K562 (cell line): ENCODE results near the gene LPCAT1. TPM values are rescaled to one million over a fixed set of nuclear protein-coding genes. Genes with fewer than 3 reads are reported as not detected.
"Not testable (repeated sequence)": the region's sequence is repeated elsewhere in the genome, so short reads cannot be mapped to it uniquely, and the experiment has no call there.

Experiments
- ATAC-seq: fragments of 200-7000 bp; cut with Tn5 transposase; 3 replicates; pipeline ENCODE4 v1.9.1; 2020; ENCODE audit warnings: moderate library complexity
- BruUV-seq: library from RNA; stranded (reverse); fragments of 400-500 nt; replicated peaks from 2 replicates; lab custom pipeline; 2021; lab: Mats Ljungman, UMichigan
- CTCF ChIA-PET: fragments of 300-600 bp; formaldehyde crosslinking; extraction: SDS; loops from one replicate; lab custom pipeline; 2021; ENCODE audit warnings: low intra/inter-chr PET ratio; lab: Yijun Ruan, JAX
- POLR2A ChIA-PET: fragments of 300-600, 350-650 bp; sonication (Branson Sonifier 250); formaldehyde crosslinking; extraction: SDS; loops from one replicate; lab custom pipeline; 2021; ENCODE audit warnings: antibody characterized with exemption, inconsistent platforms; lab: Yijun Ruan, JAX
- DNase-seq, 4 experiments: peaks; one replicate each; pipeline versions ENCODE4 v3.0.0 to v3.0.0-alpha.2; 2011 to 2018; ENCODE audit warnings: low spot score in 3 of 4, mixed read lengths in 3 of 4; ENCODE audit errors: extremely low read depth in 1 of 4
- FAIRE-seq: peaks from 2 replicates; lab custom pipeline; 2011; peaks lifted over from hg19 to GRCh38; lab: Jason Lieb, UNC
- H2AFZ ChIP-seq: 2 replicates; pipeline ENCODE4 v1.6.0; 2011; ENCODE audit warnings: low read depth, low read length, control low read depth, inconsistent platforms
- H3K27ac ChIP-seq: fragments of 200-600 bp; 3 replicates; pipeline ENCODE4 v1.8.0; 2011; ENCODE audit warnings: low read depth, mild to moderate bottlenecking, control low read depth, inconsistent platforms, low read length, moderate library complexity, mixed read lengths; ENCODE audit errors: extremely low read depth
- H3K27me3 ChIP-seq, 2 experiments: fragments of 300-600 bp in 1 of 2; 2 replicates in 1 of 2; 3 replicates in 1 of 2; pipeline versions ENCODE4 v1.6.0 to v1.8.0; 2011; ENCODE audit warnings: inconsistent platforms in 2 of 2, low read length in 2 of 2, mild to moderate bottlenecking in 1 of 2, mixed read lengths in 1 of 2, moderate library complexity in 1 of 2; ENCODE audit not compliant: control insufficient read depth in 2 of 2, insufficient read depth in 2 of 2
- H3K36me3 ChIP-seq: fragments of 300-600 bp; 3 replicates; pipeline ENCODE4 v1.8.0; 2011; ENCODE audit warnings: mild to moderate bottlenecking, low read length, inconsistent platforms; ENCODE audit not compliant: control insufficient read depth, insufficient read depth
- H3K4me1 ChIP-seq, 2 experiments: fragments of 200-600 bp in 1 of 2; replicated peaks in 1 of 2; 2 replicates in 1 of 2; 3 replicates in 1 of 2; pipeline versions ENCODE4 v1.5.1 to v1.8.0; 2011; ENCODE audit warnings: inconsistent platforms in 2 of 2, low read length in 2 of 2, mild to moderate bottlenecking in 1 of 2, mixed read lengths in 1 of 2, moderate library complexity in 1 of 2; ENCODE audit not compliant: control insufficient read depth in 2 of 2, insufficient read depth in 2 of 2
- H3K4me2 ChIP-seq: 2 replicates; pipeline ENCODE4 v1.6.1; 2011; ENCODE audit warnings: low read length, control low read depth, inconsistent platforms, mixed read lengths; ENCODE audit not compliant: insufficient read depth
- H3K4me3 ChIP-seq: fragments of 200-600 bp; sonication (generic), shearing (Covaris generic); 2 replicates; pipeline ENCODE4 v1.5.1; 2016; ENCODE audit warnings: control low read depth, inconsistent platforms
- H3K79me2 ChIP-seq: fragments of 200-600 bp; 3 replicates; pipeline ENCODE4 v1.8.0; 2011; ENCODE audit warnings: low read length, inconsistent platforms; ENCODE audit not compliant: control insufficient read depth, insufficient read depth
- H3K9ac ChIP-seq, 2 experiments: 2 replicates each; pipeline versions ENCODE4 v1.6.0 to v1.6.1; 2011; ENCODE audit warnings: low read depth in 2 of 2, low read length in 2 of 2, control low read depth in 1 of 2, inconsistent platforms in 1 of 2, mild to moderate bottlenecking in 1 of 2, mixed read lengths in 1 of 2; ENCODE audit not compliant: insufficient read depth in 1 of 2
- H3K9me1 ChIP-seq: one replicate; pipeline ENCODE4 v1.6.0; 2011; ENCODE audit warnings: inconsistent platforms, mild to moderate bottlenecking, low read length, moderate library complexity; ENCODE audit not compliant: control insufficient read depth, insufficient read depth
- H3K9me3 ChIP-seq: replicated peaks from 2 replicates; pipeline ENCODE4 v1.5.1; 2011; ENCODE audit warnings: low read depth, low read length, inconsistent platforms; ENCODE audit not compliant: control insufficient read depth, insufficient read depth
- H4K20me1 ChIP-seq: replicated peaks from 2 replicates; pipeline ENCODE4 v1.6.1; 2011; ENCODE audit warnings: low read length, inconsistent platforms, mixed read lengths; ENCODE audit not compliant: control insufficient read depth, insufficient read depth
- EGR1 ChIP-seq: fragments of 450-650 bp; conservative IDR thresholded peaks from 2 replicates; pipeline ENCODE4 v1.6.1; 2017; ENCODE audit warnings: mild to moderate bottlenecking
- KLF16 ChIP-seq: IDR thresholded peaks from 2 replicates; pipeline ENCODE4 v1.6.1; 2016; ENCODE audit warnings: antibody characterized with exemption
- POLR2G ChIP-seq: fragments of 200-400 bp; formaldehyde crosslinking; IDR thresholded peaks from 2 replicates; pipeline ENCODE4 v1.6.1; 2017; ENCODE audit warnings: low read depth, mild to moderate bottlenecking, antibody characterized with exemption, low read length, moderate library complexity
- WGBS: fragments of 100-300 bp; shearing (Covaris generic); methylation state at CpG from one replicate; pipeline ENCODE4 v1.1.6; 2016; ENCODE audit warnings: low coverage, mixed read lengths; ENCODE audit not compliant: insufficient coverage; ENCODE audit errors: missing lambda C conversion rate; 5-methylcytosine and 5-hydroxymethylcytosine counted together
- in situ Hi-C: fragments of 300-500 bp; cut with MboI; formaldehyde crosslinking; loops from 4 replicates; pipeline ENCODE4 v1.15.0; 2018; ENCODE audit warnings: inconsistent platforms, mixed read lengths
- intact Hi-C: fragments of 100-400 bp; cut with micrococcal nuclease; formaldehyde crosslinking; loops from 2 replicates; pipeline ENCODE4 v1.14.2; 2022
- polyA plus RNA-seq, 8 experiments: library from polyadenylated mRNA; depleted of rRNA in 4 of 8; stranded (reverse) in 5 of 8; unstranded in 3 of 8; fragments of >200 nt; fragmentation: Nextera tagmentation in 2 of 8; fragmentation: Illumina TruSeq in 1 of 8; extraction: Ambion mirVana in 2 of 8; extraction: Trizol in 1 of 8; gene quantifications; 2 replicates each; pipeline versions ENCODE4 v1.2.1 to v1.2.3, GENCODE V29; 2011 to 2014; ENCODE audit warnings: inconsistent platforms in 1 of 8, missing spikeins in 1 of 8
- total RNA-seq, 7 experiments: library from RNA; depleted of rRNA in 6 of 7; stranded (reverse); fragments of >200 nt in 6 of 7; fragmentation: Illumina TruSeq in 2 of 7; extraction: Trizol in 2 of 7; gene quantifications; 2 replicates each; pipeline versions ENCODE4 v1.2.1 to v1.2.3, GENCODE V29; 2011 to 2021; ENCODE audit warnings: low replicate concordance in 1 of 7

LPCAT1 gene
- total and polyA plus RNA-seq, 9 of the 15 experiments (the other 6 are each of a cell fraction or from before 2014, with no cell fraction given): 0.14 to 18.4 (median 13.9) TPM

DNA sequence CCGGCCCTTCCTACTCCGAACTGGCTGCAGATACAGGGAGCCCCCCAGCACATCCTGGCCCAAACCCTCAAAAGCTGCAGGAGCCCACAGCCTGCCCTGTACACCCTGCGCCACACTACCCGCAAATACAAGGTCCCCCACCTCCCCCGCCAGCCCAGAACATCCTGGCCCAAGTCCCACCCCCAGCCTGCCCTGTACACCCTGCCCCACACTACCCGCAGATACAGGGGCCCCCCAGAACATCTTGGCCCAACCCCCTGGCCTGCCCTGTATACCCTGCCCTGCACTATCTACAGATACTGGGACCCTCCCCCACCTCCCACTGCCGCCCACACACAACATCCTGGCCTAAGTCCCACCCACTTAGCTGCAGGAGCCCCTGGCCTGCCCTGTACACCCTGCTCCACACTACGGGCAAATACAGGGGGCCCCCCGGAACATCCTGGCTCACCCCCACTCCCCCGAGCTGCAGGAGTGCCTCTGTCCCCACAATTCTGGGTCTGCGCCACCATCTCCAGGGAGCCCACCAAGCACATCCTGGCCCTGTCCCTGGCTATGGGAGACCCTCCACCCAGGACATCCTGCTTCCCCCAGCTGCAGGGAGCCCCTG is 8.3 kb downstream of the LPCAT1 start:
- no peaks in the 10 kb centered on the region for H3K79me2 ChIP-seq
- POLR2A ChIA-PET: interaction anchor here (0.6 to 1.5 kb wide), 2 partner anchors 10 to 12 kb away, joined by 3 to 4 read pairs; no protein-coding TSS in a partner anchor
- H2AFZ ChIP-seq: no peak overlapping the region
- in situ Hi-C loops: no loop called here
- peak in 2 of 4 experiments; percentile 58 to 60 for DNase-seq
- peaks cover 0 to 57% of the 10 kb centered on the region in 2 experiments; a peak in 4 of 5 replicates for H3K4me1 ChIP-seq
- FAIRE-seq: no peak
- no peak for TF ChIP-seq KLF16
- TF ChIP-seq POLR2G: 0 out of 2 replicates have a peak, but pooled peaks have one; percentile 8
- TF ChIP-seq EGR1: peak; percentile 90
- no peaks in the 10 kb centered on the region for H3K9me3 ChIP-seq
- peaks cover 36% of the 10 kb centered on the region for H4K20me1 ChIP-seq
- peaks cover 9% of the 10 kb centered on the region; the same call in 2 of the 3 replicates for H3K36me3 ChIP-seq
- 77% methylated on average over 10 of the region's 11 CpGs for WGBS
- intact Hi-C loops: no loop called here
- H3K9me1 ChIP-seq: peaks cover 6% of the 10 kb centered on the region
- peak; percentile 50 for ATAC-seq
- H3K27me3 ChIP-seq: no peaks in the 10 kb centered on the region
- BruUV-seq: no TSS peak
- H3K27ac ChIP-seq: no peak overlapping the region
- H3K9ac ChIP-seq: peak overlapping the region in 1 of 2 experiments; percentile 54; a peak in 2 of 4 replicates
- H3K4me3 ChIP-seq: no peak overlapping the region
- H3K4me2 ChIP-seq: no peak overlapping the region
- CTCF ChIA-PET: no interaction called here

DNA sequence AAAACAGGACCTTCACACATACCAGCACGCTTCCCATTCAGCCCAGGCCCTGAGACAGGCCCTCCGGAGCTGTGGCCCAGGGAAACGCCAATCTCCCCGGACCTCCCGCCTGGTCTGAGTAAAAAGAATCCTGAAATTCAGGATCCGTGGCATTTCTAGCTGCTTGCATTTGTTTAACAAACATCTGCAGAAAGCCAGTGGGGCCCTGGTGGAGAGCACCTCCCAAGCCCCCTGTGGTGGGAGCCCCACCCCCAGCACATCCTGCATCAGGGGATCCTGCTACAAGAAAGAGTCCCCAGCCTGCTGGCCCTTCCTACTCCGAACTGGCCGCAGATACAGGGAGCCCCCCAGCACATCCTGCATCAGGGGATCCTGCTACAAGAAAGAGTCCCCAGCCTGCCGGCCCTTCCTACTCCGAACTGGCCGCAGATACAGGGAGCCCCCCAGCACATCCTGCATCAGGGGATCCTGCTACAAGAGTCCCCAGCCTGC is 8.9 kb downstream of the LPCAT1 start:
- DNase-seq, H3K27ac ChIP-seq, CTCF ChIA-PET, H3K79me2 ChIP-seq, H3K27me3 ChIP-seq, intact Hi-C loops, BruUV-seq, ATAC-seq, H2AFZ ChIP-seq, in situ Hi-C loops, H3K4me2 ChIP-seq, H3K9me3 ChIP-seq, FAIRE-seq, H3K36me3 ChIP-seq, H3K9me1 ChIP-seq, H3K9ac ChIP-seq, H3K4me3 ChIP-seq: not testable (repeated sequence)
- peaks cover 0 to 57% of the 10 kb centered on the region in 2 experiments; a peak in 4 of 5 replicates for H3K4me1 ChIP-seq
- WGBS: 78% methylated on average over 11 of the region's 11 CpGs
- 0 out of 2 replicates have a peak, but pooled peaks have one; percentile 1 for TF ChIP-seq POLR2G
- POLR2A ChIA-PET: interaction anchor here (0.5 kb wide), 1 partner anchor 231 kb away, joined by 3 read pairs; no protein-coding TSS in a partner anchor
- H4K20me1 ChIP-seq: peaks cover 36% of the 10 kb centered on the region
